Spleen (tissue), 11 donors: ENCODE results near the gene PRR4. TPM values are rescaled to one million over a fixed set of nuclear protein-coding genes. Genes with fewer than 3 reads are reported as not detected.

ENCODE experiments used
- DNase-seq: peaks from one replicate; pipeline ENCODE4 v3.0.0-alpha.2; 2020
- H3K27ac ChIP-seq, 8 donors: fragments of 200-600 bp; sonication (generic) in 7 of 8; 1 replicate in 4 of 8; 2 replicates in 4 of 8; pipeline versions ENCODE4 v1.5.0 to v1.8.0; 2016 to 2021; ENCODE audit warnings: inconsistent platforms in 4 of 8, mild to moderate bottlenecking in 4 of 8, moderate library complexity in 1 of 8
- H3K27me3 ChIP-seq, 7 donors: fragments of 200-600 bp; sonication (generic) in 6 of 7; replicated peaks in 1 of 7; 1 replicate in 4 of 7; 2 replicates in 3 of 7; pipeline versions ENCODE4 v1.5.0 to v1.8.0; 2016 to 2021; ENCODE audit warnings: inconsistent platforms in 3 of 7, mild to moderate bottlenecking in 1 of 7
- H3K36me3 ChIP-seq, 6 donors: fragments of 200-600 bp; sonication (generic) in 5 of 6; 1 replicate in 4 of 6; 2 replicates in 2 of 6; pipeline versions ENCODE4 v1.5.0 to v1.8.0; 2016 to 2021; ENCODE audit warnings: inconsistent platforms in 2 of 6
- H3K4me1 ChIP-seq, 6 donors: fragments of 200-600 bp; sonication (generic) in 5 of 6; 1 replicate in 3 of 6; 2 replicates in 3 of 6; pipeline versions ENCODE4 v1.5.0 to v1.8.0; 2016 to 2021; ENCODE audit warnings: inconsistent platforms in 3 of 6
- H3K4me3 ChIP-seq, 8 donors: fragments of 200-600 bp; sonication (generic) in 7 of 8; 1 replicate in 4 of 8; 2 replicates in 4 of 8; pipeline versions ENCODE4 v1.5.0 to v1.8.0; 2016 to 2021; ENCODE audit warnings: inconsistent platforms in 4 of 8, mild to moderate bottlenecking in 4 of 8, moderate library complexity in 2 of 8
- H3K9me3 ChIP-seq, 8 donors: fragments of 200-600 bp; sonication (generic) in 7 of 8; 1 replicate in 4 of 8; 2 replicates in 4 of 8; pipeline versions ENCODE4 v1.5.0 to v1.8.0; 2016 to 2021; ENCODE audit warnings: inconsistent platforms in 4 of 8
- POLR2A ChIP-seq, 3 donors: fragments of 450-650 bp; IDR thresholded peaks; one replicate each; pipeline ENCODE4 v1.5.1; 2017; ENCODE audit warnings: antibody characterized with exemption in 3 of 3, mild to moderate bottlenecking in 1 of 3
- POLR2AphosphoS5 ChIP-seq, 3 donors: sonication (generic); formaldehyde crosslinking; IDR thresholded peaks; one replicate each; pipeline ENCODE4 v1.5.1; 2017; ENCODE audit warnings: antibody characterized with exemption in 3 of 3
- WGBS, 5 donors: extraction: QIAGEN DNeasy Blood & Tissue Kit in 3 of 5; methylation state at CpG; one replicate each; pipeline versions ENCODE4 v1.1.5 to v1.1.7; 2013 to 2018; 5-methylcytosine and 5-hydroxymethylcytosine counted together
- intact Hi-C: fragments of 100-400 bp; cut with DNase I; formaldehyde crosslinking; loops from one replicate; pipeline ENCODE4 v1.15.0; 2023; ENCODE audit warnings: low total_unique reads
- polyA plus RNA-seq, 3 donors: library from polyadenylated mRNA; stranded (reverse); fragments of 200-250 nt; gene quantifications; one replicate each; pipeline ENCODE4 v1.2.1, GENCODE V29; 2013
- total RNA-seq, 7 donors: library from RNA; depleted of rRNA in 3 of 7; stranded (reverse); fragments of >200 nt in 3 of 7; fragmentation: NEBNext Ultra II Directional in 4 of 7; extraction: Animal tissue kit (Norgen Biotek cat#: 25700) in 4 of 7; gene quantifications; one replicate each; pipeline versions ENCODE4 v1.1.0 to v1.2.1, GENCODE V29; 2016 to 2021
- TF ChIP-seq, protein P1 (sequence below), 11 experiments: fragments of 200-600 bp in 7 of 11; fragments of 450-650 bp in 4 of 11; sonication (generic) in 4 of 11; IDR thresholded peaks in 8 of 11; conservative IDR thresholded peaks in 3 of 11; 1 replicate in 7 of 11; 2 replicates in 4 of 11; pipeline versions ENCODE4 v1.4.0 to v1.8.0; 2016 to 2021; ENCODE audit warnings: antibody characterized with exemption in 11 of 11, inconsistent platforms in 4 of 11, mild to moderate bottlenecking in 1 of 11
- donor health status: healthy with polysubstance abuse.
- donor health status: DM: no; HTN: no; CAD: no; lungs with moderate emphysema.
- donor health status: DM: no; HTN: no; CAD: no.
- donor health status: Bipolar disorder and iron deficiency.
- donor health status: healthy.
- donor health status: DM: no; HTN: no; CAD: no.
- donor health status: DM: yes; HTN: yes; CAD: no.

Gene PRR4
- total and polyA plus RNA-seq, 10 donors = 1.2 to 12.0 (median 3.8) TPM

DNA sequence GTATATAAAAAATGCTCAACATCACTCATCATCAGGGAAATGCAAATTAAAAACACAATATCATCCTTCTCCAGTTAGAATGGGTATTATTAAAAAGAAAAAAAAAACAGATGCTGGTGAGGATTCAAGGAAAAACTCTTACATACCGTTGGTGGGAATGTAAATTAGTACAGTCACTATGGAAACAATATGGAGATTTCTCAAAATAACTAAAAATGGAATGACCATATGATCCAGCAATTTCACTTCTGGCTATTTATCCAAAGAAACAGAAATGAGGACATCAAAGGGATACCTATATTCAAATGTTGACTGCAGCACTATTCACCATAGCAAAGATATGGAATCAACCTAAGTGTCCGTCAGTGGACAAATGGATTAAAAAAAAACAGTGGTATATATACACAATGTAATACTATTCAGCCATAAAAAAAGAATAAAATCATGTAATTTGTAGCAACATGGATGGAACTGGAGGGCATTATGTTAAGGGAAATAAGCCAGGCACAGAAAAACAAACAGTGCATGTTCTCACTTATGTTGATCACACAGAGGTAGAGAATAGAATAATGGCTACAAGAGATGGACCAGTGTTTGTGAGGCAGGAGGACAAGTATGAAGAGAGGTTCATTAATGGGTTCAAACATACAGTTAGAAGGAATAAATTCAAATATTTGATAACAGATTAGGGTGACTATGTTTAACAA is 14.4 kb upstream of the PRR4 start:
- no peak overlapping the region for H3K4me3 ChIP-seq
- no peak for DNase-seq
- peaks cover 5 to 43% (median 36%) of the 10 kb centered on the region in 8 donors for H3K9me3 ChIP-seq
- H3K4me1 ChIP-seq = no peaks in the 10 kb centered on the region
- H3K27me3 ChIP-seq = no peaks in the 10 kb centered on the region
- WGBS, 5 donors = 83 to 98% (median 95%) methylated on average over 2 of the region's 2 CpGs
- TF ChIP-seq, protein P1, sequence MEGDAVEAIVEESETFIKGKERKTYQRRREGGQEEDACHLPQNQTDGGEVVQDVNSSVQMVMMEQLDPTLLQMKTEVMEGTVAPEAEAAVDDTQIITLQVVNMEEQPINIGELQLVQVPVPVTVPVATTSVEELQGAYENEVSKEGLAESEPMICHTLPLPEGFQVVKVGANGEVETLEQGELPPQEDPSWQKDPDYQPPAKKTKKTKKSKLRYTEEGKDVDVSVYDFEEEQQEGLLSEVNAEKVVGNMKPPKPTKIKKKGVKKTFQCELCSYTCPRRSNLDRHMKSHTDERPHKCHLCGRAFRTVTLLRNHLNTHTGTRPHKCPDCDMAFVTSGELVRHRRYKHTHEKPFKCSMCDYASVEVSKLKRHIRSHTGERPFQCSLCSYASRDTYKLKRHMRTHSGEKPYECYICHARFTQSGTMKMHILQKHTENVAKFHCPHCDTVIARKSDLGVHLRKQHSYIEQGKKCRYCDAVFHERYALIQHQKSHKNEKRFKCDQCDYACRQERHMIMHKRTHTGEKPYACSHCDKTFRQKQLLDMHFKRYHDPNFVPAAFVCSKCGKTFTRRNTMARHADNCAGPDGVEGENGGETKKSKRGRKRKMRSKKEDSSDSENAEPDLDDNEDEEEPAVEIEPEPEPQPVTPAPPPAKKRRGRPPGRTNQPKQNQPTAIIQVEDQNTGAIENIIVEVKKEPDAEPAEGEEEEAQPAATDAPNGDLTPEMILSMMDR (IDR thresholded peaks at IDR 0.05 in 8 of 11, conservative IDR thresholded peaks at IDR 0.05 in 3 of 11) = no peak
- TF ChIP-seq POLR2AphosphoS5 (IDR thresholded peaks at IDR 0.05) (no peak), POLR2A (IDR thresholded peaks at IDR 0.05) (no peak)
- H3K27ac ChIP-seq = no peak overlapping the region
- peaks cover 0 to 16% (median 1%) of the 10 kb centered on the region in 6 donors for H3K36me3 ChIP-seq
- intact Hi-C loops = no loop called here

- no peak overlapping the region for H3K4me3 ChIP-seq
- intact Hi-C loops = no loop called here
- H3K9me3 ChIP-seq = peaks cover 11 to 66% (median 58%) of the 10 kb centered on the region in 8 donors
- 84 to 96% (median 93%) methylated on average over 2 of the region's 2 CpGs for WGBS, 5 donors
- H3K36me3 ChIP-seq = peaks cover 0 to 31% (median 4%) of the 10 kb centered on the region in 6 donors
- TF ChIP-seq, protein P1 (IDR thresholded peaks at IDR 0.05 in 8 of 11, conservative IDR thresholded peaks at IDR 0.05 in 3 of 11) = no peak
- no peak for TF ChIP-seq POLR2A (IDR thresholded peaks at IDR 0.05)
- no peaks in the 10 kb centered on the region for H3K4me1 ChIP-seq
- no peaks in the 10 kb centered on the region for H3K27me3 ChIP-seq
- H3K27ac ChIP-seq = no peak overlapping the region
- DNase-seq = no peak
These were observed 12.1 kb upstream of the PRR4 start for GRCh38 chr12:10861366-10861765.

- peaks cover 0 to 50% (median 7%) of the 10 kb centered on the region in 6 donors for H3K36me3 ChIP-seq
- no peak for DNase-seq
- TF ChIP-seq POLR2A (IDR thresholded peaks at IDR 0.05) (no peak), POLR2AphosphoS5 (IDR thresholded peaks at IDR 0.05) (no peak)
- TF ChIP-seq, protein P1 (IDR thresholded peaks at IDR 0.05 in 8 of 11, conservative IDR thresholded peaks at IDR 0.05 in 3 of 11) = no peak
- H3K27me3 ChIP-seq = no peaks in the 10 kb centered on the region
- H3K4me3 ChIP-seq = no peak overlapping the region
- H3K9me3 ChIP-seq = peaks cover 9 to 46% (median 41%) of the 10 kb centered on the region in 8 donors
- intact Hi-C loops = no loop called here
- H3K27ac ChIP-seq = no peak overlapping the region
- WGBS, 5 donors = 92 to 100% (median 98%) methylated on average over 2 of the region's 2 CpGs
- no peaks in the 10 kb centered on the region for H3K4me1 ChIP-seq
These were observed 6.5 kb upstream of the PRR4 start for GRCh38 chr12:10855807-10856206.

- no peaks in the 10 kb centered on the region for H3K4me1 ChIP-seq
- no peak overlapping the region for H3K27ac ChIP-seq
- H3K4me3 ChIP-seq = no peak overlapping the region
- WGBS, 5 donors = 85 to 100% (median 91%) methylated on average over 2 of the region's 2 CpGs
- H3K27me3 ChIP-seq = no peaks in the 10 kb centered on the region
- H3K36me3 ChIP-seq = peaks cover 0 to 51% (median 6%) of the 10 kb centered on the region in 6 donors
- peaks cover 9 to 37% (median 34%) of the 10 kb centered on the region in 8 donors for H3K9me3 ChIP-seq
- intact Hi-C loops = no loop called here
- no peak for DNase-seq
- TF ChIP-seq, protein P1 (IDR thresholded peaks at IDR 0.05 in 8 of 11, conservative IDR thresholded peaks at IDR 0.05 in 3 of 11) = no peak
- TF ChIP-seq POLR2A (IDR thresholded peaks at IDR 0.05) = no peak
- no peak for TF ChIP-seq POLR2AphosphoS5 (IDR thresholded peaks at IDR 0.05)
These were observed 4.5 kb upstream of the PRR4 start for GRCh38 chr12:10853776-10854175.
